HG03565 (cell line): ENCODE measurements around the gene PRDM15.
"Not testable (repeated sequence)": the region's sequence is repeated elsewhere in the genome, so short reads cannot be mapped to it uniquely, and the experiment has no call there.

Experiments
- ATAC-seq: cut with Tn5 transposase; IDR thresholded peaks from one replicate; pipeline ENCODE4 v1.9.1; 2021; ENCODE audit warnings: mild to moderate bottlenecking, moderate library complexity; ENCODE audit not compliant: unreplicated experiment

PRDM15 gene

GRCh38 chr21:41809891-41810596 lies 69.1 kb downstream of the PRDM15 start:
- ATAC-seq = no peak

GRCh38 chr21:41808846-41809245 lies 70.3 kb downstream of the PRDM15 start:
- ATAC-seq = no peak

- no peak for ATAC-seq
Observed at GRCh38 chr21:41808094-41808493, 71.0 kb downstream of the PRDM15 start.

- ATAC-seq = no peak
Observed at GRCh38 chr21:41806773-41807172, 72.4 kb downstream of the PRDM15 start.

GRCh38 chr21:41805643-41806042 lies 73.5 kb downstream of the PRDM15 start:
- no peak for ATAC-seq

- no peak for ATAC-seq
Observed at GRCh38 chr21:41805038-41805437, 74.1 kb downstream of the PRDM15 start.

- ATAC-seq = no peak
Observed at GRCh38 chr21:41804381-41804780, 74.8 kb downstream of the PRDM15 start.

GRCh38 chr21:41803316-41803715 lies 75.8 kb downstream of the PRDM15 start:
- ATAC-seq = no peak

GRCh38 chr21:41802684-41803083 lies 76.5 kb downstream of the PRDM15 start:
- ATAC-seq = no peak

GRCh38 chr21:41802198-41802584 lies 77.0 kb downstream of the PRDM15 start:
- no peak for ATAC-seq

- ATAC-seq = no peak
Observed at GRCh38 chr21:41801321-41802197, 77.6 kb downstream of the PRDM15 start.

GRCh38 chr21:41800425-41801320 lies 78.5 kb downstream of the PRDM15 start:
- ATAC-seq = no peak

GRCh38 chr21:41799763-41800162 lies 79.4 kb downstream of the PRDM15 start:
- no peak for ATAC-seq

GRCh38 chr21:41798326-41798725 lies 80.8 kb downstream of the PRDM15 start:
- no peak for ATAC-seq

GRCh38 chr21:41796476-41797080 lies 82.6 kb downstream of the PRDM15 start:
- ATAC-seq = no peak

- ATAC-seq = no peak
Observed at GRCh38 chr21:41795726-41796125, 83.4 kb downstream of the PRDM15 start.

GRCh38 chr21:41794600-41794999 lies 84.5 kb downstream of the PRDM15 start:
- ATAC-seq = no peak

- no peak for ATAC-seq
Observed at GRCh38 chr21:41792711-41793110, 86.4 kb downstream of the PRDM15 start.

- ATAC-seq = no peak
Observed at GRCh38 chr21:41786509-41786987, 92.6 kb downstream of the PRDM15 start.

GRCh38 chr21:41785262-41785661 lies 93.9 kb downstream of the PRDM15 start:
- ATAC-seq = not testable (repeated sequence)
